Subcutaneous adipose tissue (tissue), 4 donors: ENCODE results near the gene UIMC1. TPM values are rescaled to one million over a fixed set of nuclear protein-coding genes. Genes with fewer than 3 reads are reported as not detected.

Experiments
- CTCF ChIP-seq: fragments of 450-650 bp; IDR thresholded peaks from one replicate; pipeline ENCODE4 v1.5.1; 2016; ENCODE audit warnings: low read depth, mild to moderate bottlenecking, control low read depth, antibody characterized with exemption, moderate library complexity
- total RNA-seq, 4 donors: library from RNA; depleted of rRNA; stranded (reverse); fragments of >200 nt; gene quantifications; one replicate each; pipeline ENCODE4 v1.1.0, GENCODE V29; 2016

UIMC1 gene
- total RNA-seq, 4 donors from 2014 or later = 22.5 to 44.8 (median 30.5) TPM

GRCh38 chr5:177040814-177041420, 34.3 kb upstream of the UIMC1 start:
- no peak for TF ChIP-seq CTCF

GRCh38 chr5:177036921-177037320, 30.3 kb upstream of the UIMC1 start:
- no peak for TF ChIP-seq CTCF

- no peak for TF ChIP-seq CTCF
These were observed 29.9 kb upstream of the UIMC1 start for GRCh38 chr5:177036443-177036842.

- TF ChIP-seq CTCF = no peak
These were observed 29.4 kb upstream of the UIMC1 start for GRCh38 chr5:177035976-177036375.

- TF ChIP-seq CTCF = no peak
These were observed 22.9 kb upstream of the UIMC1 start for GRCh38 chr5:177029498-177029897.

GRCh38 chr5:177027665-177028064, 21.1 kb upstream of the UIMC1 start:
- TF ChIP-seq CTCF = no peak

- TF ChIP-seq CTCF = no peak
These were observed 18.6 kb upstream of the UIMC1 start for GRCh38 chr5:177025101-177025601.
